Measurements from ENCODE around the gene CACNA1G.

The CACNA1G gene

GRCh38 chr17:50635732-50635981 is 75.1 kb downstream of the CACNA1G start:
- no peak for DNase-seq

DNA sequence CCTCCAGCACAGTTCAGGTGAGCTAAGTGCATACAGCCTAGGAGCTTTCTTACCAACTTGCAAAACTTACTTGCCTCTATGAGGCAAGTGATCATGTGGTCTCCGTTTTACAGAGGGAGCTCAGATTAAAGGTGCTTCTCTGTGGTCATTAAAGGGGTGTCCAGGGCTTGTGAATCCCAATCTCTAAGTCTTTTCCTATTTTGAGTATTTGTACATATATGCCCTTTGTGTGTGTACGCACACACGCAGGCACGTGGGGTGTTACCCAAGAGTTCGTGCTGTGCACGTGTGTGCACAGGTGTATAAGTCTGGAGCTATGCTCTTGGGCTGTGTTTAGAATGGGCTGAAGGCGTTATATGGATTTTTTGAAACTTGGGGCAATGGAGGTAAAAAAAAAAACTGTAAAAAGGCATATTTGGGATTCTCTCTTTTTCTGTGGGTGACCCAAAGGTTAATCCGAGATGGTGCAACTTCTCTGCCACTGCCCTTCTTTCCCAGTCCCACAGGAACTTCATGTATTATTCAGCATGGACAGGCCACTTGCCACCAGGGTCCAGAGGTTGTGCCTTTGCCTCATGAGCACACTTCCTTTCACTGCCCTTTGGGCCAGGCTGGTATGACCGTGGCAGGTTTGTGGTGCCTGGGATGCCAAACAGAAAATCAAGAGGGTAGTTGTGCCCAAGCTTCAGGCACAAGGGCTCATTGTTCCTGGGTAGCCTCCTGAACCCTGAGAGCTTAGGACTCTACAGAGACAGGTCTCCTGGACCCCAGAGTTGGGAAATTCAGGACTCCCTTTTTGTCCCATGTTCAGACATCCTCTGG is 75.7 kb downstream of the CACNA1G start:
- DNase-seq: no peak

DNA sequence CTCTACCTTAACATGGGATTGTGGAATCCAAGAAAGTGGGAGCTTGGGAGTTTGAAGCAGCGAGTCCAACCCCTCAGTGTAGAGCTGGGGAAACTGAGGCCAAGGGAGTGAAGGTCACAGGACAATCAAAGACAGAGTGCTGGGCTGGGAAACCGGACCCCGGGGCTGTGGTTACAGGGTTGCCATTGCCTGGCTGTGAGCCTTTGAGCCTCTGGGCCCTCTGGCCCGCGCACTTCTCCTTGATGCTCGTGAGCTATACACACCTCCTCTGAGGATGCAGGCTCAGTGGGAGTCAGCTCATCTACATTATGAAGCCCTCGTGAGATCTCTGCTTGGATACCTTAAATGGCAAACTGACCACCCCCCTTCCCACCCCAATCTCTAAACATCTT is 76.3 kb downstream of the CACNA1G start:
- no peak for DNase-seq

DNA sequence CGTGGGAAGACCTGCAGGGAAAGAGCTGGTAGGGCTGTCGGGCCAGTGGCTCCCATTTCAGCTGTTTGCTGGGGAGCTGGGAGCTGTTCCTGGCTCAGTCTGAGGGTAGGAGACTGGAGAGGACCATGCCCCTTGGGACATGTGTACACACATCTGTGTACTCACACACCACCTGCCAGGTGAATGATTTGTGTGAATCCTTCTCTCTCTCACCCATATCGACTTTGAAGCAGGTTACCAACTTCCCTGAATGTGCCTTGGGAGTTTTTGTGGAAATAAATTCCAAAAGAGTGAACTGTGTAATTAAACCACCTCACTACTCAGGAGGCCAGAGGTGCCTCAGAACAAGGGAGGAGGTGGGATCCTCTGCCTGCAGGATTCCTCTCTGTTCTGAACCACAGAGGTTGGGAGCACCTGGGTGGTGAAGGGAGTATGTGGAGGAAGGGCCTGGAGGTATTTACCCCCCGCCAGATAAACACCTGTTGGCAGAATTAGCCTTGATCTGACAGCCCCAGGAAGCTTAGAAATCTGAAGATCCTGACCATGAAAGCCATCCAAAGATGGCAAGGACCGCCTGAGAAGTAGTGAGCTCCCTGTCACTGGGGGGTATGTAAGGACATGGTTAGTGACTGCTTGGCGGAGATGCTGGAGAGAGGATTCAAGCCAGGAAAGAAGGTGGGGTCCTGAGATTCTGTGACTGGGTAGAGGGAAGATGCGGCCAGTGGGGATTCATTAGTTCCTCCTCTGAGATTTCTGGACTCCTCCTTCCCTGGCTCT is 77.5 kb downstream of the CACNA1G start:
- DNase-seq: no peak

GRCh38 chr17:50638606-50638965 is 78.1 kb downstream of the CACNA1G start:
- DNase-seq: no peak

DNA sequence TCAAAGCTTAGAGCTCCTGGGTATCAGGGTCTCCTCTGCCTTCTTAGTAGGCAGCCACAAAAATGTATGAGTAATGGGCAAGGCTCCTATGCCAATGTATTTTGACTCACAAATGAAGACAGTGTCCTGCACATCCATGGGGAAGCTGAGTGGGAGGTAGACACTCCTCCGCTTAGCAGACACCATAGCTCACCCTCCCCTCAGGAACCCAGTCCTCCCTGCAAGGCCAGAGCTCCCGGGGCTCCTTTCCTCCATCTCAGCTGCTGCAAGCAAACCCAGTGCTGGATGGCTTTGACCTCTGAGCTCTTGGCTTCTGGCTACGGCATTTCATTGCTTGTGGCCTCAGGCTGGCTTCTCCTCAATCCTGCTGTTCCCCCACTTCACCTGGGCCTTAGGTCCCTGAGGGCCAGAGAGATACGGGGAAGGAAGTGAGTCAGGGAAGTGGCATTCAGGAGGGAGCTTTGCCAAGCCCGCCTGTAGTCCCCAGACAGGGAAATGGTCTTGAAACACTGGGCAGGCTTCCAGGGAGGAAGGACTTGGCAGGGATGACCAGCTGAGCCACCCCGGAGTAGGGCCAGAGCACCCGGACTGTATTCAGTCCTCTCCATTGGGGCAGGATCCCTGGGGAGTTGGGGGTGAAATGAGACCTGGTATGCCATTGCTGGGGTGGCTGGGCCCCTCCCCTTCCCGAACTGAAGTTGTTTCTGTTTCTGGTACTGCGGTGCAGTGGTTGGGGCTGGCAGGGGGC is 78.6 kb downstream of the CACNA1G start:
- no peak for DNase-seq

DNA sequence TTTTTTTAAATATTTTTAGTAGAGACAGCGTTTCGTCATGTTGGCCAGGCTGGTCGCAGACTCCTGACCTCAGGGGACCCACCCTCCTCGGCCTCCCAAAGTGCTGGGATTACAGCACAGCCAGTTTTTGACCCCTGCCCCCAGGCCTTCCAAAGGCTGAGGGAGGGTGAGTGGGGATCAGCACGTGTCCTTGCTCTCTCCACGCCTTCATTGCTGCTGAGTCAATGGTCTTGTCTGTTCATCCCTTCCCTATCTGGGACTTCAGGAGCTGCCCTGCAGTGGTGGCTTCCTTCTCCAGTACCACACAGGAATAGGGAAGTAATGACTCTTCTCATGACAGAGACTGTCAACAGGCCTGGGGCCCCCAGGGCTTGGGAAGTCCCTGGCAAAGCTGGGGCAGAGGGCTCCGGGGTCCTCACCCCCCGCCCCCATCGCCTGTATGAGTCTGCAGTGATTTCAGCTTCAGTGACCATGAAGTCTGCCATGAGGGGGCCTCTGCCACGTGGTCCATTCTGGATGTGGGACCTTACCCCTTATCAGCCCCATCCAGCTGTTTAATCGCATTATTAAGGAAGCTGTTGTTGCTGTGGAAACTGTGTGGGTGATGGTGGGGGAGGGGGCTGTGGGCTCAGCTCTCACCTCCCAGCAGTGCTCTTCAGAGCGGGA is 80.3 kb downstream of the CACNA1G start:
- DNase-seq: no peak

DNA sequence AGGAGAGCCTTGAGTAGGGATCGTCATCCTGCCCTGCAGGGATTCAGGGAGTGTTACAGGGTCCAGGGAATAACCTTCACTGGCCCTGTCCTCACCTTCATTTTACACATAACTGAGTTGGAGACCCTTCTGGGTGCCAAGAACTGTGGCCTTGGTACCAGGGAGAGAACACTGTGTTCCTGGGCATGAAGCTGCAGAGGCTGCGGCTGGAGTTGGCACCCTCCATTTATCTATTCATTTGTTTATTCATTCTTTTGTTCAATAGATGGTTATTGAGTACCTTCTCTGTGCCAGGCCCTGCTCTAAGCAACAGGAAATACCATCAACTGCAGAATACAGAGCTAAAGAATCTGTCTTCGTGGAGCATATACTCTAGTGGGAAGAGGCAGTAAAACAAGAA is 80.8 kb downstream of the CACNA1G start:
- DNase-seq: no peak

- no peak for DNase-seq
These were observed 81.7 kb downstream of the CACNA1G start for GRCh38 chr17:50642071-50642721.

DNA sequence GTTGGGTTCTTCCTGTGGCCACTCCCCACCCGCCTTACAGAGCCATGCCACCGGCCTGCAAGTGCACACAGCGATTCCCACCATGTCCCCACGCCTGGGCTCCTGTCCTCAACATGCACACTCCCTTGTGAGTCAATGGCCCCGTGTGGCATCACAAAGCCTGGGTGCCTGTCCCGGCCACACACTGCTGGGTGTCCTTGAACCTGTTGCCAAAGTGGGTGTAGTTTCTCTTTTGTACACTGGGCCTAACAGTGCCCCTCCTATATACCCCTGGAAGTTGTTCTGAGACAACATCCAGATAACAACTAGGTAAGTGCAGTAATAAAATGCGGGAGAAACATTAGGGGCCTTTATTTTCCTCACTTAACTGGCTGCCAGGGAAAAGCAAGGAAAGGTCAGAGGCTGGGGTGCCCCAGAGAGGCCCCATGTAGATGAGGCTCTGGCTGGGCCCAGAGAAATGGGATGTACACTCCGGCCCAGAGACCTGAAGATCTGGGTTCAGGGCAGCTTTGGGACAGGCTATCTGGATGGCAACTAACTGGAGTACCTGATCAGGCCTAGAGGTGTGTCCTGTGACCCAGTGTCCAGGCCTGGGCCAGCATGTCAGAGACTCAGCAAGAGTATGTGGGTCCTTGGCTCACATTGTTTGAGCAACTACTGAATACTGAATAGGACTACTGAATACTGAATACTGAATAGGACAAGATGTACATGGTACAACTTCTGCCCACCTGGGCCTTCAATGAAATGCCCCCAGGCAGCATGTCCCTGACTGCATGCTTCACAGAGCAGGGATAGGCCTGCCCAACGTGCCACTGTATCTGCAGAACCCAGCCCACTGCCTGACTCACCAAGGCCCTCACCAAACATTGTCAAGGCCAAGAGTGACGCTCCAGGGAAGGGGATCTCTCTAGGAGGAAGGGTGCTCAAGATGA is 82.5 kb downstream of the CACNA1G start:
- DNase-seq: no peak

DNA sequence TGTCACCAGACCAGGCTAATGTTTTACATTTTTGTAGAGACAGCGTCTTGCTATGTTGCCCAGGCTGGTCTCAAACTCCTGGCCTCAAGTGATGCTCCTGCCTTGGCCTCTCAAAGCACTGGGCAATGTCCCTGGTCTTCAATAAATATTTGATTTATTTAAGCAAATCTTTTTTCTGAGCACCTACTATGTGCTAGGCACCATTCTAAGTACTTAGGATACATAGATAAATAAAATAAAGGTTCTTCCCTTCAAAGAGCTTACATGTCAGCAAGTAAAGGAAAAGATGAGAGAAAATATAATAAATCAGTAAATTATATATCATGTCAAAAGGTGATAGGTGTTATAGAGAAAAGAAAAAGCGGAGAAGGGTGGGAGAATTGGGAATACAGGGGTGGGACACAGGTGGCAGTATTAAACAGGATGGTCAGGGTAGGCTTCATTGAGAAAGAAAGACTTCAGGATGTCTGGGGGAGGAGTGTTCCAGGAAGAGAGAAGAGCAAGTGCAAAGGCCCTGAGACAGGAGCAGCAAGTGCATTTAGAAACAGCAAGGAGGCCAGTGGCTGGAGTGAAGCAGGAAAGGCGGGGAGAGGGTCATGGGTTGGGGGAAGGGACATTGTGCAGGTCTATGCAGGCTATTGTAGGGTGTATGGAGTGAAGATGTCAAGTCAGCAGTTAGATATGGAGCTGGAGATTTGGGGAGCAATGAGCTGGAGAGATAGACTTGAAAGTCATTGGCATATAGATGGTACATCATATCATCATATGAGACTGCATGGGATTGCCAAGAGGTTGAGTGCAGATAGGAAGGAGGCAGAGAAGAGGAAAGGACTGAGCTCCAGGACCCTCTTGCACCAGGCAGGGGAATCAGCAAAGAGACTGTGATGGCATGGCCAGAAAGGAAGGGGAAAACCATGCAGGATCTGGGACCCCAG is 85.5 kb downstream of the CACNA1G start:
- DNase-seq: no peak

DNA sequence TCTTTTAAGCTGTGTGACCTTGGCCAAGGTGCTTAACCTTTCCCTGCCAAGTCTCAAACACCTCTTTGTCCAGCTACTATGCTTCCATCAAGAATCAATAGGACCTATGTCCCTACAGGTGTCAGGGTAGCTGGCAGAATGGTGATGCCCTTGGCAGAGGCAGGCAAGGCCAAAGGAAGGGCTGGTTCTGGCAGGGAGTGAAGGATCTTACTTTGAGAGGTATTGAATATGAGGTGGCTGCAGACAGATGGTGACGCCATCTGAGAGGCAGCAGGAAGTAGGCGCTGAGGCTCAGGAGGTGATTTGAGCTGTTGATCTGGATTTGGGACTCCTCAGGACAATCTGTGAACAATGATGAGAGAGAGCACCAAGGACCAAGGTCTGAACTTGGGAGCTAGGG is 86.7 kb downstream of the CACNA1G start:
- no peak for DNase-seq

DNA sequence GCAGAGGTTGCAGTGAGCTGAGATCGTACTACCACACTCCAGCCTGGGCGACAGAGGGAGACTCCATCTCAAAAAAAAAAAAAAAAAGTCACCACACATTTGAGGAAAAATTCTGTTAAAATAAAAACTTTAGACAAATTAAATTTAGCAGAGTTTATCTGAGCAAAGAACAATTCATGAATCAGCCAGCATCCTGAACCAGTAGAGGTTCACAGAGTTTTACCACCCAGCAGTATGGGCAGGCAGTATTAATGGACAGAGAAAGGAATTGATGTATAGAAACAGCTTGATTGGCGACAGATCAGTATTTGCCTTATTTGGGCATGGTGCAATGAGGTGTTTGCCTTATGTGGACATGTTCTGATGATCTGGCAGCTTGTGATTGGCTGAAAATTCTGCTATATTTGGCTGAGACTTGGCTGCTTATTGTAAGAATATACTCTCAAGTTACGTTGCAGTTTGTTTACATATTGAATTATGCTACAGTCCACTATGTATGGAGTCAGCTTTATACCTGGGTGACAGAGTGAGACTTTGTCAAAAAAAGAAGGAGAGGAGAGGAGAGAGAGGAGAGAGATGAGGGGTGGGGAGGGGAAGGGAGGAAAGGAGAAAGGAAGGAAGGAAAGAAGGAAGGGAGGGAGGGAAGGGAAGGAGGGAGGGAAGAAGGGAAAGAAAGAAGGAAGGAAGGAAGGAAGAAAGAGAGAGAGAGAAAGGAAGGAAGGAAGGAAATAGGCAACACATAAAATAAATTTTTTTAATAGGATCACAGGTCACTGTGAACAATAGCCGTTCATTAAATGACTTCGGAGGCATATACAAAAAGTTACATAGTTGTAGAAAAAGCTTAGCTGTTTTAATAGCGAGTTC is 88.8 kb downstream of the CACNA1G start:
- no peak for DNase-seq

DNA sequence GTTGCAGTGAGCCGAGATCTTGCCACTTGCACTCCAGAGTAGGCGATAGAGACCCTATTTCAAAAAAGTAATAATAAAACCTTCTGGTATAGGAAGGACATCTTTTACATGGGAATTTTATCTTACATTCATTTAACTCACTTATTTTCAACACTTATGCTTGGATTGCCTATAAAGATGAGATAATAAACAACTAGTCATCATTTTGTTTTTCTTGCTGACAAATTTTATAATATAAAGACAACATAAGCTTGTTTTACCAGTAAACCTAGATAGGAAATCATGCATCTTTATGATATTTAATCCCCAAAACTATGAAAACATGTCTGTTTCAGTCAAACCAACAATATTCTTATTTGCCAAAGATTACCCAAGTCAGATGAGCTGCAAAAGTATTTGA is 91.1 kb downstream of the CACNA1G start:
- DNase-seq: no peak

DNA sequence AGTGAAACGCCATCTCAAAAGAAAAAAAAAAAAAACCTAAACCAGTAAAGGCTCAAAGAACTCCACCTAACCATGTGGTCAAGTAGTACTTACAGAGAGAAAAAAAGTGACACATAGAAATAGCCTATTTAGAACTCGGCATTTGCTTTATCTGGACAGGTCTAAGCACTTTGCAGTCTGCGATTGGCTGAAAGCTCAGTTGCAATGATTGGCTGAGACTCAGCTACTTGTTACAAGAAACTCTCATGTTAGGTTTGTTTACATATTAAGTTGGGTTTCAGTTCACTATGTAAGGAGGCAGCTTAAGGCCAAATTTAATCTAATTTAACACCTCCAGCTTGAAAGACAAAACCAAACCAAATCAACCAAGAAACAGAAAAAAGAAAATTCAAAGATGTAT is 93.2 kb downstream of the CACNA1G start:
- DNase-seq: no peak

DNA sequence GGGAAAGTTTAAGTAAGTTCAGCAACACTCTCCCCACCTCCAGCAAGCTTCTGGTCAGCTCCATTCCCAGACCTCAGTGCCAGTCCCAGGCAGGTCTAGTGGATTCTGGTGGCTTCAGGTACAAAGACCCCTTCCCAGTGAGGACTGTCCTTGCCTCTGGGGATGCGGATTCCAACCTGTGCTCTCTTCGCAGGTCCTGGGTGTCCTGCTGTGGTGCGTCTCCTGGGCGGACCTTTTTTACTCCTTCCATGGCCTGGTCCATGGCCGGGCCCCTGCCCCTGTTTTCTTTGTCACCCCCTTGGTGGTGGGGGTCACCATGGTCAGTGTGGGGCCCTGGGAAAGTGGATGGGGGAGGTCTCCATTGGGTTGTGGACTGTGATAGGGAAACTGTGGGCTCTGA is 96.0 kb downstream of the CACNA1G start:
- DNase-seq: no peak

GRCh38 chr17:50657054-50657453 is 96.5 kb downstream of the CACNA1G start:
- no peak for DNase-seq

- DNase-seq: no peak
These were observed 97.1 kb downstream of the CACNA1G start for GRCh38 chr17:50657627-50658026.

- no peak for DNase-seq
These were observed 98.1 kb downstream of the CACNA1G start for GRCh38 chr17:50658616-50659015.

DNA sequence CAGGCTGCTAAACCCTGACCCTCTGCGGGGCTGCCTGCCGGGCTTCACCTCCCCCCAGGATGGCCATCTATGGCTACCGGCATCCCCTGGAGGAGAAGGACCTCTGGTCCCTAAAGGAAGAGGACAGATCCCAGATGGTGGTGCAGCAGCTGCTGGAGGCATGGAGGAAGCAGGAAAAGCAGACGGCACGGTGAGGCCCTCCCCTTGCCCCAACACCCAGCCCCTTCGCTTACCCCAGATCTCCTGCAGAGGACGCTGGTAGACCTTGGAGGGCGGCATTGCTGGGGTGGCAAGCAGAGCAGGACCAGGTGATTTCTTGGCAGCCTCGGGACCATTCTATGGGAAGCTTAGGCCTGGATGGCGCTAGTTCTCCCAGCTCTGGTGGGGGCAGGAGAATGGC is 98.7 kb downstream of the CACNA1G start:
- DNase-seq: no peak
